CD1c-positive myeloid dendritic cell (primary cell): ENCODE data around the gene SLC25A18.
"Not testable (repeated sequence)": the region's sequence is repeated elsewhere in the genome, so short reads cannot be mapped to it uniquely, and the experiment has no call there.

ENCODE experiments used
- DNase-seq: peaks from one replicate; pipeline ENCODE4 v3.0.0-alpha.2; 2016; ENCODE audit errors: extremely low spot score

The SLC25A18 gene

DNA sequence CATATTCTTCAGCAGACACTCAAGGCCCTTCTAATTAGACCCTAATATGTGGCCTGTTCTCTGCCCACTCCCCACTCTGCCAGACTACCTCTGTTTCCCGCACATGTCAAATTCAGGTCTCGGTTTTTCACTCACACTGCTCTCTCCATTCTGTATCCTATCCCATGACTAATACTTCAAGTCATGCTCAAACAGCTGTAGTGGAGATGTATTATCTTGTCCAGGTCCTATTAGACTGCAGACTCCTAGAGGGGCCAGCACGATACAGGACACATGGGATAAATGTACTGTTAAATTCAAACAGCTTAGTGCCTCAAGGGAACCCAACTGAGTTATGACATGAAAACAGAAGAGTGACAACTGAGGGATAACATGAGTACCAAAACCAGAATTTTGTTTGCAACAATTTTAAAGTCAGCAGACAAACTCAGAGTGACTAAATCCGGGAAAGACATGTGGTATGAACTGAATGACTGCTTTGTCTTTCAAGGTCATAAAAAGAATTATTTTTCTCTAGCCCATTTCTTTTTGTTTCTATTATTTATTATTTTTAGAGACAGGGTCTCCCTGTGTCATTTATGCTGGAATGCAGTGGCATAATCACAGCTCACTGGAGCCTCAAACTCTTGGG lies 44.7 kb downstream of the SLC25A18 start:
- DNase-seq = no peak

DNA sequence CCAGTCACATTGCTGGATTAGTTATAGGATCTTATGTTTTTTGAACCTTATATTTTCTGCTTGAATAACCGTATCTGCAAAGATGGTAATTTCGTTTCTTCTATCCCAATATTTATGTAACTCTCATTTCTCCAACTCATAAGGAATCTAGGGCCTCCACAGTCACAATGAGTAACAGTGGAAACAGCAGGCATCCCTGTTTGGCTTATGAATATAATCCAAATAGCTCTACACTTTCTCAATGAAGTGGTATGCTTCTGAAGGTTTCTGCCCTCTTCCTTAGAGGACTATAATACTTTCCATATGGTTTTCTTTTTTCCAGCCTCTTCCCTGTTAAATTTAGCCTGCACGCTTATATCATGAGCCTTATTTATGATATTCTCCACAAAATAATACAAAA lies 48.8 kb downstream of the SLC25A18 start:
- DNase-seq = no peak

DNA sequence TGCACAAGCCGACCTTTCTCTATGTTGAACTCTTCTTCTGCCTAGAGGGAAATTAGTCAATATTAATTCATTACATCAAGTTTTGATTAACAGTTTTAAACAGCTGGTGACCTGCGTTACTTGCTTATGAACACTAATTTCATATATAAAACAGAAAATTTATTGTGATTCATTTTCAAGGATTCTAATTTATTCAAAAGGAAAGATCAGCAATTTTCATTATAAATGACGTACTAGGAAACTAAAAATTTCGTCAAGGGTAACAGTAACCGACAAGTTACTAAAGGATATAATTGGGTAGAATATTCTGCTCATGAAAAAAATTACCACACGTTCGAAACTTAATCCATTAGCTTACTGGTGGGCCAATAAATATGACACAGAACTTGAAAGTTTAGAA lies 50.0 kb downstream of the SLC25A18 start:
- no peak for DNase-seq

DNA sequence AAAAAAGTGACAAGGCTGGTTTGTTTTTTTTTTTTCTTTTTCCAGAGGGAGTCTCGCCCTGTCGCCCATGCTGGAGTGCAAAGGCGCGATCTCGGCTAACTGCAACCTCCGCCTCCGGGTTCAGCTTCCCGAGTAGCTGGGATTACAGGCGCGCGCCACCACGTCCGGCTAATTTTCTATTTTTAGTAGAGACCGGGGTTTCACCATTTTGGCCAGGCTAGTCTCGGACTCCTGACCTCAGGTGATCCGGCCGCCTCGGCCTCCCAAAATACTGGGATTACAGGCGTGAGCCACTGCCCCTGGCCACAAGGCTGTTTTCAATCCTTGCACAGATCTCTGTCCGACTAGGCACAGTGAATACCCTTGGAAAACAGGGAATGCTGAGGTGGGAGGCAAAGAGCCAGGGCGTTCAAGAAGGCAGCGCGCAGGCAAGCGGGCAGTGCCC lies 64.7 kb downstream of the SLC25A18 start:
- peak; percentile 15 for DNase-seq

DNA sequence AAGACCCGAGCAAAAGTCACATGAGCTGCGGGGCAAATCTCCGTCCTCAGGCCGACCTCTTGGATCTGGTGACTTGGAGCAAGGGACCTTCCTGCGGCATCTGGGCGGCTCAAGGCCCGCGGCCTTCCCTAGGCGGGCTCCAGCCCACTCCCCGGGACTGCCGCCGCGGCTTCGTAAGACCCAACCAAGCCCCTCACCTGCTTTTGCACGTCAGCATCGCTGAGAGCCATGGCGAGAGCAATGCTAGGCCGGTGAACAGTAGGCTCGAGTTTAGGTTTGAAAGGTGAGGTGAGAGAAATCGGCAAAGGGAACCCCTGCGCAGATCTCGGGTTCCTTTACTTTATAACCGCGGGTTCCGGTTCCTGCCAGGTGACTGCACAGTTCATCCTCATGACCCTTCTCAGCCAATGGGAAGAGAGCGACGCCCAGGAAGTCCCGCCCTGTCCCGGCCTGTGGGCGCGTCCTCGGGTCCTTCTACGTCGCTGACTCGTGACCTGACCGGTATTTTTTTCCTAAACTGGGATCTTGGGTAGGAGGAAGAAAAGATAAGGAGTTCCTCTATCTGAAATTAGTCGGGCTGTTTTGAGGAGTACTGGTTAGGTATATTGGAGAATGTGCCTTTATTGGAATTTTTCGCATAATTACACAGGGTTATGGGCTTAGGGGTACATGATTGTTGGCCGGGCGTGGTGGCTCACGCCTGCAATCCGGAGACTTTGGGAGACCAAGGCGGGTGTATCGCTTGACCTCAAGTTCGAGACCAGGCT lies 65.3 kb downstream of the SLC25A18 start, which contains the start of gene ATP6V1E1:
Gene ATP6V1E1 (minus strand): TSS at position 344 of the 767 bp plus-strand sequence. CDS start 114 bp downstream, at position 230.
- peak; percentile 99 for DNase-seq

DNA sequence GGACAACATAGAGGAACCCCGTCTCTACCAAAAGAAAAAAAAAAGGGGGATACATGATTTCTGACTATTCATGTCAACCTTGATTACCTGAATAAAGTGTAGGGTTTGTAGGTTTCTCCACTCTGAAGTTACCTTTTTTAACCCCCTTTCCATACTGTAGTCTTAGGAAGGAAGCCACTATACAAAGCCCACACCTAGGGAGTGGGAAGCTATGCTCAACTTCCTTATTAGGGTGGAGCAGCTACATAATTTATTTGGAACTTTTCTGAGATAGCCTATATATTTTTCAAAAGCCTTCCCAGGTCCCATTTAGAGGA lies 65.8 kb downstream of the SLC25A18 start:
- no peak for DNase-seq

DNA sequence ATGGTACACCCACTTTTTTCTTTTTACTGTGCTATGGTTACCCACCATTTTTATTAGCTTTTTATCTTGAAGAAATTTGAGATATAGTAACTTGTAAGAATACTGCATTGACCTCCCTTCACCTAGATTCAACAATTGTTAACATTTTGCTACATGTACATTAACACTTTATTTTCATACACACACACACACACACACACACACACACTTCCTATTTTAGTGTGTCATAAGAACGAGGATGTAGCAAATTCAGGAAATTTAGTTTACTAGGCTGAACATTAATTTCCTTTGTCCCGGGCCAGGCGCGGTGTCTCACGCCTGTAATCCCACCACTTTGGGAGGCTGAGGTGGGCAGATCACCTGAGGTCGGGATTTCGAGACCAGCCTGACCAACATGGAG lies 66.3 kb downstream of the SLC25A18 start:
- DNase-seq = peak; percentile 51

DNA sequence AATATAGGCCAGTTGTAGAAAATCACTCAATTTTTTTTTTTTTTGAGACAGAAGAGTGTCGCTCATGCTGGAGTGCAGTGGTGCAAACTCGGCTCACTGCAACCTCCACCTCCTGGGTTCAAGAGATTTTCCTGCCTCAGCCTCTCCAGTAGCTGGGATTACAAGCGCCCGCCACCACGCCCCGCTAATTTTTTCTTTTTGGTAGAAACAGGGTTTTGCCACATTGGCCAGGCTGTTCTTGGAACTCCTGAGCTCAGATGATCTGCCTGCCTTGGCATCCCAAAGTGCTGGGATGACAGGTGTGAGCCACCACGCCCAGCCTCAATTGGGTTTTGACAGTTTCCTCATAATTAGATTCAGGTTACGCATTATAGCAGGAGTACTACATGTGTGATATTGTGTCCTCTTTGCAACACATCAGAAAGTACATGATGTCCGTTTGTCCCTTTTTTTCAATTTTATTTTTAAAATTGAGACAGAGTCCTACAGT lies 67.8 kb downstream of the SLC25A18 start:
- no peak for DNase-seq

DNA sequence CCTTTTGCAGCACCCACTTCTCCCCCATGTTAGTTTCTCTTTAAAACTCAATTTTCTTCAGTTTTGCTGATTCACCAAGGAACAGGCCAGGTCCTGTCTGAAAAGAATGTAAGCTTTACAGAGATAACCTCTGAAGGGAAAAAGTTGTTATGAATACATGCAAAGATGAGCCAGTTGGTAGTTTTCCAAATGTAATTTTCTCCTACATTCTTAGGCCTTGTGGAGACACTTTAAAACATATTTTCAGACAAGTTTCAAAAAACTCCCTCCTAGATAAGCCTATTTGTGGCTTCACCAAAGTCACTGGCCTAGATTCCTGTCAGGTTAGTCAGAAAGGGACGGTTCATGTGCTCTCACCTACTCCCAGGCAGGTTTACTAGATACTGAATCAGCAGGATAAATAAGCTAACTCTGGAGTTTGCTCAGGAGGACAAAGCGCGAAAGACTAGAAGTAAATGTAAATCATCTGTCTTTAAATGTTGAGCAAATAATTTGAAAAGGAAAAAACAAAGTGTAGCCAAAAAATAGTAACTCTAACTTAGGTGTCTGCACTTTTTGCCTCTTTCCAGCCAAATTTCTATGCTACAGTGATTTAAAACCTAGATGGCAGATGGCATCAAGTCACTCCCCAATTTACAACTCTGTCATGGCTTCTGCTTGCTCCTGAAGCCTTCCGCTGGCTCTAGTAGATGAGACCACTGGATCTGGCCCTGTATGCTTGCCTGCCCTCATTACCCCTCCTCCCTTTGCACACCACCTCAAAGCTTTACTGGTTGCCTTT lies 70.1 kb downstream of the SLC25A18 start:
- no peak for DNase-seq

DNA sequence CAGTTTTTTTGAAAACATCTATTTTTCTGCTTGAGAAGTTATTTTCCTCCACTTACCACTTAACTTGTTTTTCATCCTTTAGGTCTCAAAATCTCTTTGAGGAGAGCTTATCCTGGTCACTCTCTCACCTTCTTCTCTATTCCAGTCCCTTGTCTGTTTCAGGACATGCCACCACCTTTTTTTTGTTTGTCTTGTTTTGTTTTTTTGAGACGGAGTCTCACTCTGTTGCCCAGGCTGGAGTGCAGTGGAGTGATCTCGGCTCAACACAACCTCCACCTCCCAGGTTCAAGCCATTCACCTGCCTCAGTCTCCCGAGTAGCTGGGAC lies 70.7 kb downstream of the SLC25A18 start:
- no peak for DNase-seq

DNA sequence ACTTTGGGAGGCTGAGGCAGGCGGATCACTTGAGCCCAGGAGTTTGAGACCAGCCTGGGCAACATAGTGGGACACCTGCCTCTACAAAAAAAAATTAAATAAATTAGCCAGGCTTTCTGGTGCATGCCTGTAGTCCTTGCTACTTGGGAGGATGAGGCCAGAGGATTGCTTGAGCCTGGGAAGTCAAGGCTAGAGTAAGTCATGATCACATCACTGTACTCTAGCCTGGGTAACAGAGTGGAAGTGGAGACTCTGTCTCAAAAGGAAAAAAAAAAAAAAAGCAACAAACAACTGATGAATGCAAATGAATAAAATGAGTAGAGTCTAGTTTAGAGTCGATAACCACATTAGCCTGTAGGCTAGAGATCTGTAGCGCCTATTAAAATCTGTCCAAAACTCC lies 71.4 kb downstream of the SLC25A18 start:
- DNase-seq = no peak

DNA sequence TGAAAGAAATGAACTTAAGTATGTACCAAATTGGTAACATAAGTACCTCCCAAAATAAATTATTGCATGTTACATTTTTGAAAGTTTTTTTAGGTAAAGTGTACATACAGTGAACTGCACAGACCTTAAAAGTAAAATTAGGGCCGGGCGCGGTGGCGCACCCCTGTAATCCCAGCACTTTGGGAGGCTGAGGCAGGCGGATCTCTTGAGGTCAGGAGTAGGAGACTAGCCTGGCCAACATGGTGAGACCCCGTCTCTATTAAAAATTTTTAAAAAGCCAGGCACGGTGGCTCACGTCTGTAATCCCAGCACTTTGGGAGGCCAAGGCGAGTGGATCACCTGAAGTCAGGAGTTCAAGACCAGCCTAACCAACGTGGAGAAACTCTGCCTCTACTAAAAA lies 73.6 kb downstream of the SLC25A18 start:
- not testable (repeated sequence) for DNase-seq

DNA sequence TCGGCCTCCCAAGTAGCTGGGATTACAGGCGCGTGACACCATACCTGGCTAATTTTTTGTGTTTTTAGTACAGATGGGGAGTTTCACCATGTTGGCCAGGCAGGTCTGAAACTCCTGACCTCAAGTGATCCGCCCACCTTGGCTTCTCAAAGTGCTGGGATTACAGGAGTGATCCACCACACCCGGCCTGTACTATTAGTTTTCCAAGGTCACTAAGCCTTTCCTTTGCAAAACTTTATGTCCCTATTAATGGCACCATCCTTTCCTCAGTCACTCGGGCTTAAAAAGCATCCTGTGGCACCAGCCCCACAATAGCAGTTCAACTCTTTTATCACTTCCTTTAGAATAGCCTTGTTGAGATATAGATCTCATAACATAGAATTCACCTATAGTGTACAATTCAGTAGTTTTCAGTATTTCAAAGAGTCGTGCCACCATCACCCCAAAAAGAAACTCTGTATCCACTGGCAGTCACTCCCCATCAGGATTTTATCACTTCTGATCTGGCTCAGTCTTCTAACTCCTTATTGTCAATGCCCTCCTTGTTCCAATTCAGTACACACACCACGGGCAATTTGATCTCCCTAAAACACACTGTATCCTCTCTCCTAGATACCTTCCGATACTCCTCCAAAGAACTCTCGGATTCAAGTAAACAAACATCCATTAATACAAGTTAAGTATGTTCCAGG lies 74.3 kb downstream of the SLC25A18 start:
- DNase-seq = no peak

DNA sequence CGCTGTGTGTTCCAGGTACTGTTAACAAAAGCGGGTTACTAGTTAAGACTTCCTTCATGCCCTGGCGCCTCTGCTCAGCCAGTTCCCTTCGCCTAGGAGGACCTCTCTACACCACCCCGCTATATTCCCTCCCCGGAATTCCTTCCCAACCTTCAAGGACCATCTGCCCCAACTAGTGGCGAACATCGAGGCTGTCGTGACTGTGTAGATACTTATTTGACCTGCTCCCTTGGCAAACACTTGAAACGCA lies 74.8 kb downstream of the SLC25A18 start:
- no peak for DNase-seq

DNA sequence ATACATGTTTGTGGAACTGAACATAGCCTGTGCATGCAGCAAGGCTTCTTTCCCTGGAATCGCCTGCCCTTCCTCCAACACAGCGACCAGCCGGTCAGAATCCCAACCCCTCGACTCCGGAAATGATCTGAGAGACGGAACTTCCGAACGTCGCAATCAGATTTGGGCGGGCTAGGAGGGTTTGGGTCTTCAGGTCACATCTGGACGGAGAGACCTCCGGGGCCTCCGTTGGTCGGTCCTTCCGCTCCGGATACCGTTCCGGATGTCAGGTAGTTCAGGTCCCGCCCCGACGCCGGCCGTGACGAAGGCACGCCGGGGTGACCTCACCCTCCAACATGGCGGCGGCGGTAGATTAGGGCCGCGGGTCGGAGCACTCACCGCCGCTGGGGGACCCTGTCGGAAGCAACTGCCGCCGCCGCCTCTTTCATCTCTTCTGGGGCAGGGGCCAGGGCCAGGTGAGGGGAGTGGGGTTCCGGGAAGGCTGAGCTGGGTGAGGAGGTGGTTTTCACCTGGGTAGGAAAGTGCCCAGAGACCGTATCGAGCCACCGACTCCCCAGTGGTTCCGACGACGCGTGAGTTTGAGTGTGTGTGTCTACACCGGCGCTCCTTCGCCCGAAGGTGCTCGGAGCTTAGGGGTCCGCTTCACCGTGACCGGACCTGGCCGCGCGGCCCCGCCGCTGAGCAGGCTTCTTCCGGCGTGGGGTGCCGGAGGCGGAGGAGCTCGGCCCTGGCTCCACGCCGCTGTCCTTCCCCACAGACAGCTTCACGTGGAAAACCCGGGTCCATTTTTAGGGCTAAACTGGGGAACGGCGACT lies 75.3 kb downstream of the SLC25A18 start, which contains the start of gene BCL2L13:
Gene BCL2L13 (plus strand): TSS at position 326 of the 815 bp plus-strand sequence. CDS start 16,955 bp downstream, outside the sequence.
- DNase-seq = peak; percentile 96

DNA sequence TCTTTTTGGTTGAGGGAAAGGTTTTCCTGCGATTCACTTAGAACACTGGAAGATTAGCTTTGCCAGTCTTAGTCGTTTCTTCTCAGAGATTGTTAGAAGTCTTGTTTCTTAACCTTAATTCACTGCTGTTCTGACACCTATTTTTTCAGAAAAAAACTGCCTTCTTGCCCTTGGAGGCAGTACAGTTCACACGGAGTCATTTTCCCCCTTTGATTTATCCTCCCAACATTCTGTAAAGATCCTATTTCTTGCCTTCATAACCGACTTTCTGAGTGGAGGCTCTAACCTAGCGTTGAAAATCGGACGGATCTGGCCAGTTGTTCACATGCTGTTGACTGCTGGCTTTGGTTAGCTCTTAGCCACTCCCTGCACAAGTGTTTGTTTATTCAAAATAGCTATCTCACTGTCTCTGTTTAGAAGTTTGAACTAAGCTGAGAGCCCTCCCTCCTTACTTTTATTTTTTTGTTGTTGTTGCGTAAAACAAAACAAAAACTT lies 76.0 kb downstream of the SLC25A18 start:
- DNase-seq = peak; percentile 43
